HepG2 (cell line): Measurements from ENCODE around the gene DNTTIP2. TPM values are rescaled to one million over a fixed set of nuclear protein-coding genes. Genes with fewer than 3 reads are reported as not detected.
A peak's percentile ranks its signal among the peaks of the same experiment; 100 is the strongest.

ENCODE experiments used
- MED1 ChIP-seq: sonication (generic); formaldehyde crosslinking; IDR thresholded peaks from 2 replicates; pipeline ENCODE4 v1.4.0; 2020; ENCODE audit warnings: missing genetic modification reagents
- MIER2 ChIP-seq: IDR thresholded peaks from 2 replicates; pipeline ENCODE4 v1.6.1; 2016; ENCODE audit warnings: missing biosample characterization, missing genetic modification reagents
- MXI1 ChIP-seq: IDR thresholded peaks from 3 replicates; pipeline ENCODE4 v1.6.1; 2012; ENCODE audit warnings: low read depth, low read length, inconsistent platforms, borderline replicate concordance
- NKX3-1 ChIP-seq: sonication (generic); formaldehyde crosslinking; IDR thresholded peaks from 2 replicates; pipeline ENCODE4 v1.5.0; 2020; ENCODE audit warnings: missing genetic modification reagents
- REST ChIP-seq, 2 experiments: IDR thresholded peaks; 2 replicates each; pipeline ENCODE4 v1.6.1; 2011 to 2012; ENCODE audit warnings: low read length in 2 of 2, borderline replicate concordance in 1 of 2, low read depth in 1 of 2, mild to moderate bottlenecking in 1 of 2, moderate library complexity in 1 of 2
- SNAI1 ChIP-seq: sonication (generic); formaldehyde crosslinking; IDR thresholded peaks from 2 replicates; pipeline ENCODE4 v1.5.0; 2020; ENCODE audit warnings: mild to moderate bottlenecking, missing genetic modification reagents, borderline replicate concordance
- STAT5B ChIP-seq: sonication (generic); formaldehyde crosslinking; IDR thresholded peaks from 2 replicates; pipeline ENCODE4 v1.4.0; 2020; ENCODE audit warnings: missing genetic modification reagents
- TEAD3 ChIP-seq: optimal IDR thresholded peaks from 2 replicates; pipeline ENCODE3; 2016; ENCODE audit warnings: borderline replicate concordance
- THAP7 ChIP-seq: sonication (generic); formaldehyde crosslinking; IDR thresholded peaks from 2 replicates; pipeline ENCODE4 v1.8.1; 2023; ENCODE audit warnings: mild to moderate bottlenecking, missing genetic modification reagents
- ZBTB21 ChIP-seq: sonication (generic); formaldehyde crosslinking; IDR thresholded peaks from 2 replicates; pipeline ENCODE4 v1.4.0; 2020; ENCODE audit warnings: missing genetic modification reagents
- ZBTB7A ChIP-seq: sonication (generic); formaldehyde crosslinking; IDR thresholded peaks from 2 replicates; pipeline ENCODE4 v1.8.0; 2022; ENCODE audit warnings: mild to moderate bottlenecking, missing genetic modification reagents
- ZNF33B ChIP-seq: sonication (generic); formaldehyde crosslinking; IDR thresholded peaks from 2 replicates; pipeline ENCODE4 v1.5.1; 2020; ENCODE audit warnings: mild to moderate bottlenecking, missing genetic modification reagents
- ZNF34 ChIP-seq: sonication (generic); formaldehyde crosslinking; IDR thresholded peaks from 2 replicates; pipeline ENCODE4 v1.4.0; 2020; ENCODE audit warnings: mild to moderate bottlenecking, missing genetic modification reagents, borderline replicate concordance
- ZNF580 ChIP-seq: IDR thresholded peaks from 2 replicates; pipeline ENCODE4 v1.6.1; 2016; ENCODE audit warnings: low read depth, borderline replicate concordance
- ZNF598 ChIP-seq: sonication (generic); formaldehyde crosslinking; IDR thresholded peaks from 2 replicates; pipeline ENCODE4 v1.5.1; 2020; ENCODE audit warnings: mild to moderate bottlenecking, missing genetic modification reagents, borderline replicate concordance
- ZNF761 ChIP-seq: sonication (generic); formaldehyde crosslinking; conservative IDR thresholded peaks from 2 replicates; pipeline ENCODE4 v1.4.0; 2020; ENCODE audit warnings: mild to moderate bottlenecking, missing genetic modification reagents
- ZNF878 ChIP-seq: sonication (generic); formaldehyde crosslinking; IDR thresholded peaks from 2 replicates; pipeline ENCODE4 v1.8.1; 2023; ENCODE audit warnings: mild to moderate bottlenecking, missing genetic modification reagents, moderate library complexity
- ZNF891 ChIP-seq: sonication (generic); formaldehyde crosslinking; IDR thresholded peaks from 2 replicates; pipeline ENCODE4 v1.5.0; 2020; ENCODE audit warnings: mild to moderate bottlenecking, missing genetic modification reagents
- ZUFSP ChIP-seq: sonication (generic); formaldehyde crosslinking; IDR thresholded peaks from 2 replicates; pipeline ENCODE4 v1.9.0; 2021; ENCODE audit warnings: missing genetic modification reagents, mild to moderate bottlenecking, borderline replicate concordance
- polyA plus RNA-seq, 8 experiments: library from polyadenylated mRNA; depleted of rRNA in 3 of 8; stranded (reverse) in 7 of 8; unstranded in 1 of 8; fragments of >200 nt; fragmentation: Illumina TruSeq in 4 of 8; extraction: Trizol in 4 of 8; gene quantifications; 2 replicates each; pipeline versions ENCODE4 v1.2.1 to v1.2.3, GENCODE V29; 2011 to 2016; ENCODE audit warnings: low read depth in 4 of 8, missing spikeins in 1 of 8, mixed read lengths in 1 of 8; ENCODE audit not compliant: insufficient read depth in 1 of 8
- total RNA-seq, 5 experiments: library from RNA; depleted of rRNA; stranded (reverse); fragments of >200 nt; fragmentation: Illumina TruSeq; extraction: Trizol; gene quantifications; 2 replicates each; pipeline ENCODE4 v1.2.3, GENCODE V29; 2016; ENCODE audit warnings: low read depth in 1 of 5
- TF ChIP-seq, protein P1 (sequence below): sonication (generic); formaldehyde crosslinking; IDR thresholded peaks from 2 replicates; pipeline ENCODE4 v1.5.1; 2020; ENCODE audit warnings: mild to moderate bottlenecking, missing genetic modification reagents, moderate library complexity
- TF ChIP-seq, protein P2 (sequence below): sonication (generic); formaldehyde crosslinking; IDR thresholded peaks from 2 replicates; pipeline ENCODE4 v1.4.0; 2020; ENCODE audit warnings: missing genetic modification reagents

The DNTTIP2 gene
- total and polyA plus RNA-seq, 2 of the 13 experiments (the other 11 are each of a cell fraction or from before 2014, with no cell fraction given): 11.4 to 63.3 TPM

DNA sequence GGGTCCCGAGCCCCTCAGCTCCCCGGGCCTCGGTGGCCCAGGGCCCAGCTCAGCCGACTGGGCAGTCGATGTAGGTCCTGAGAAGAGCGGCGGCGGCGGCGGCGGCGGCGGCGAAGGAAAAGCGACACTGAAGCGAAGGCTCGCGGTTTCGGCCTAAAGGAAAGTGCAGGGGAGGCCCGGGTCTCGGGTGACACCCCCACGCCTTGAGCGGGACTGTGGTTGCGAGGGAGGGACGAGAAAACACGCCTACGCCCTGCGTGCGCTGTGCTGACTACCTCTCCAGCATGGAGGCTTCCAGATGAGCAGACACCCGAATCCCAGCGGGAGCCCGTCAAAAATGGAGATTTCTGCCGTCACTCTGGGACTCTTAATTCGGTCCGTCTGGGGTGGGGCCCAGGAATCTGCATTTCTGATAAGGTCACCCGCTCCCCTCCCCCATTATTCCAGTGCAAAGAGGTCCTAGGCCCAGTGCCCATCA is 31.2 kb downstream of the DNTTIP2 start (continued):
- TF ChIP-seq ZNF580 (CRISPR knock-in tag) (no peak), ZBTB21 (no peak), ZUFSP (CRISPR knock-in tag) (no peak), ZNF33B (CRISPR knock-in tag) (no peak), TEAD3 (CRISPR knock-in tag) (peak; percentile 51), ZNF878 (CRISPR knock-in tag) (no peak), ZNF761 (CRISPR knock-in tag) (no peak), MED1 (CRISPR knock-in tag) (peak; percentile 4; the same call in 1 of the 2 replicates), STAT5B (CRISPR knock-in tag) (no peak), ZNF34 (CRISPR knock-in tag) (0 out of 2 replicates have a peak, but pooled peaks have one; percentile 7), THAP7 (CRISPR knock-in tag) (no peak; the same call in 1 of the 2 replicates), ZNF891 (no peak), ZBTB7A (no peak), MXI1 (no peak), SNAI1 (0 out of 2 replicates have a peak, but pooled peaks have one; percentile 30), REST (IDR thresholded peaks at IDR 0.05; ENCODE audit: borderline replicate concordance in 1 of 2, low read depth in 1 of 2, low read length in 2 of 2) (0 out of 4 replicates have a peak, but pooled peaks of 1 of the 2 experiments have one; percentile 14), MIER2 (no peak), ZNF598 (CRISPR knock-in tag) (no peak), NKX3-1 (CRISPR knock-in tag) (no peak)
- TF ChIP-seq, protein P1, sequence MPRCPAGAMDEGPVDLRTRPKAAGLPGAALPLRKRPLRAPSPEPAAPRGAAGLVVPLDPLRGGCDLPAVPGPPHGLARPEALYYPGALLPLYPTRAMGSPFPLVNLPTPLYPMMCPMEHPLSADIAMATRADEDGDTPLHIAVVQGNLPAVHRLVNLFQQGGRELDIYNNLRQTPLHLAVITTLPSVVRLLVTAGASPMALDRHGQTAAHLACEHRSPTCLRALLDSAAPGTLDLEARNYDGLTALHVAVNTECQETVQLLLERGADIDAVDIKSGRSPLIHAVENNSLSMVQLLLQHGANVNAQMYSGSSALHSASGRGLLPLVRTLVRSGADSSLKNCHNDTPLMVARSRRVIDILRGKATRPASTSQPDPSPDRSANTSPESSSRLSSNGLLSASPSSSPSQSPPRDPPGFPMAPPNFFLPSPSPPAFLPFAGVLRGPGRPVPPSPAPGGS: no peak
- TF ChIP-seq, protein P2, sequence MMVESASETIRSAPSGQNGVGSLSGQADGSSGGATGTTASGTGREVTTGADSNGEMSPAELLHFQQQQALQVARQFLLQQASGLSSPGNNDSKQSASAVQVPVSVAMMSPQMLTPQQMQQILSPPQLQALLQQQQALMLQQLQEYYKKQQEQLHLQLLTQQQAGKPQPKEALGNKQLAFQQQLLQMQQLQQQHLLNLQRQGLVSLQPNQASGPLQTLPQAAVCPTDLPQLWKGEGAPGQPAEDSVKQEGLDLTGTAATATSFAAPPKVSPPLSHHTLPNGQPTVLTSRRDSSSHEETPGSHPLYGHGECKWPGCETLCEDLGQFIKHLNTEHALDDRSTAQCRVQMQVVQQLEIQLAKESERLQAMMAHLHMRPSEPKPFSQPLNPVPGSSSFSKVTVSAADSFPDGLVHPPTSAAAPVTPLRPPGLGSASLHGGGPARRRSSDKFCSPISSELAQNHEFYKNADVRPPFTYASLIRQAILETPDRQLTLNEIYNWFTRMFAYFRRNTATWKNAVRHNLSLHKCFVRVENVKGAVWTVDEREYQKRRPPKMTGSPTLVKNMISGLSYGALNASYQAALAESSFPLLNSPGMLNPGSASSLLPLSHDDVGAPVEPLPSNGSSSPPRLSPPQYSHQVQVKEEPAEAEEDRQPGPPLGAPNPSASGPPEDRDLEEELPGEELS (CRISPR knock-in tag): no peak
